HEK293T (cell line): Measurements from ENCODE around the gene CEBPB.

Experiments
- LEF1 ChIP-seq: fragments of 450-650 bp; IDR thresholded peaks from 2 replicates; pipeline ENCODE4 v1.6.1; 2017; ENCODE audit warnings: mild to moderate bottlenecking, borderline replicate concordance
- TF ChIP-seq, protein P1 (sequence below): fragments of 450-650 bp; IDR thresholded peaks from 2 replicates; pipeline ENCODE4 v1.6.1; 2016

DNA sequence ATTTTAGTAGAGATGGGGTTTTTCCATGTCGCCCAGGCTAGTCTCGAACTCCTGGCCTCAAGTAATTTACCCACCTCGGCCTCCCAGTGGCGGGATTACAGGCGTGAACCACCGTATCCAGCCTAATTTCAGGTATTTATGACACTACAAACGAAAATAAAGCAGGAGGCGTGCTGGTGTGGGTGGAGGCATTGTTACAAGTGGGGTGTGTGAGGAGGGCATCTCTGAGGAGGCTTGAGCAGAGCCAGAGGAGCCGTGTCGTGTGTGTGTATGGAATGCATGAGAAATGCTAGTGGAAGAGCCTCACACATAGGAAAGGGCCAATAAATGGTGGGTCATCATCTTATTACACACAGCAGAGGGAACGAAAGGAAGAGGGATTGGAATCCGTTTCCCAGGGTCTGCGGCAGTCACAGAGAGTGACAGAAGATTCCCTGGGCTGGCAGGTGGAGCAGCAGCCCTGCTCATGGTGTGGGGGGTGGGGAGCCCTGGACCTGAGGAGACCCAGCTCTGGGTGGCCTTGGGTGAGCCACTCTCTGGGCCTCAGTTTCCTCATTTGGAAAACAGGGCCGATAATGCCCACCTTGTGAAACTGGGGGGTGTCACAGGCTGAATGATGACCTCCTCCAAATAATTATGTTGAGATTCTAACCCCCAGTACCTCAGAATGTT is 19.9 kb upstream of the CEBPB start:
- TF ChIP-seq, protein P1, sequence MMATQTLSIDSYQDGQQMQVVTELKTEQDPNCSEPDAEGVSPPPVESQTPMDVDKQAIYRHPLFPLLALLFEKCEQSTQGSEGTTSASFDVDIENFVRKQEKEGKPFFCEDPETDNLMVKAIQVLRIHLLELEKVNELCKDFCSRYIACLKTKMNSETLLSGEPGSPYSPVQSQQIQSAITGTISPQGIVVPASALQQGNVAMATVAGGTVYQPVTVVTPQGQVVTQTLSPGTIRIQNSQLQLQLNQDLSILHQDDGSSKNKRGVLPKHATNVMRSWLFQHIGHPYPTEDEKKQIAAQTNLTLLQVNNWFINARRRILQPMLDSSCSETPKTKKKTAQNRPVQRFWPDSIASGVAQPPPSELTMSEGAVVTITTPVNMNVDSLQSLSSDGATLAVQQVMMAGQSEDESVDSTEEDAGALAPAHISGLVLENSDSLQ: no peak
- TF ChIP-seq LEF1: no peak
